HFF-Myc (cell line): Measurements from ENCODE around the gene ERBB2.
A peak's percentile ranks its signal among the peaks of the same experiment; 100 is the strongest.
"Not testable (repeated sequence)": the region's sequence is repeated elsewhere in the genome, so short reads cannot be mapped to it uniquely, and the experiment has no call there.

Experiments
- DNase-seq: peaks from one replicate; pipeline ENCODE4 v3.0.0-alpha.2; 2011; ENCODE audit warnings: low read depth; ENCODE audit errors: extremely low read depth
- H3K4me3 ChIP-seq: replicated peaks from 2 replicates; pipeline ENCODE4 v1.5.1; 2011; ENCODE audit warnings: low read depth, mild to moderate bottlenecking, control low read depth, low read length
- CTCF ChIP-seq: IDR thresholded peaks from 2 replicates; pipeline ENCODE4 v1.5.1; 2012; ENCODE audit warnings: mild to moderate bottlenecking, low read depth, low read length, control low read depth; ENCODE audit errors: missing control alignments

ERBB2 gene

GRCh38 chr17:39722965-39723848 is 23.3 kb downstream of the ERBB2 start:
- TF ChIP-seq CTCF, result no peak
- DNase-seq, result no peak
- no peak overlapping the region for H3K4me3 ChIP-seq

- no peak for TF ChIP-seq CTCF
- DNase-seq, result no peak
- H3K4me3 ChIP-seq, result no peak overlapping the region
These were observed 24.9 kb downstream of the ERBB2 start for GRCh38 chr17:39724731-39725130.

- not testable (repeated sequence) for DNase-seq, H3K4me3 ChIP-seq
These were observed 26.1 kb downstream of the ERBB2 start for GRCh38 chr17:39725923-39726322.

- TF ChIP-seq CTCF, result no peak
- DNase-seq, result no peak
- H3K4me3 ChIP-seq, result no peak overlapping the region
These were observed 26.8 kb downstream of the ERBB2 start for GRCh38 chr17:39726617-39727016.

GRCh38 chr17:39727556-39727955 is 27.7 kb downstream of the ERBB2 start:
- DNase-seq, result no peak
- no peak for TF ChIP-seq CTCF
- H3K4me3 ChIP-seq, result no peak overlapping the region

- no peak for DNase-seq
- no peak for TF ChIP-seq CTCF
These were observed 29.5 kb downstream of the ERBB2 start for GRCh38 chr17:39729280-39729851.

GRCh38 chr17:39730095-39730921 is 30.4 kb downstream of the ERBB2 start, which contains the start of gene MIEN1:
Gene MIEN1 (minus strand): TSS chr17:39730532. CDS start chr17:39730495, 37 bp downstream.
- DNase-seq, result peak; percentile 52
- peak; percentile 80 for TF ChIP-seq CTCF

More at GRCh38 chr17:39729280-39729851, 29.5 kb downstream of the ERBB2 start:
- peak overlapping the region; percentile 76 for H3K4me3 ChIP-seq

More at GRCh38 chr17:39730095-39730921, 30.4 kb downstream of the ERBB2 start, which contains the start of gene MIEN1:
- peak within 1 kb of the TSS; percentile 76 for H3K4me3 ChIP-seq
